WTC11 (cell line): ENCODE data around the gene SLIRP. TPM values are rescaled to one million over a fixed set of nuclear protein-coding genes. Genes with fewer than 3 reads are reported as not detected.
A peak's percentile ranks its signal among the peaks of the same experiment; 100 is the strongest.

ENCODE experiments used
- ATAC-seq: fragments of 200-7000 bp; cut with Tn5 transposase; 2 replicates; pipeline ENCODE4 v1.10.0; 2021; ENCODE audit warnings: mild to moderate bottlenecking, moderate library complexity
- CTCF ChIA-PET: fragments of 300-600 bp; sonication (Branson Sonifier 250); formaldehyde crosslinking; loops from one replicate; lab custom pipeline; 2021; ENCODE audit warnings: antibody characterized with exemption; lab: Charles Lee
- POLR2A ChIA-PET: fragments of 350-600 bp; sonication (Branson Sonifier 250); formaldehyde crosslinking; loops from one replicate; lab custom pipeline; 2021; ENCODE audit warnings: antibody characterized with exemption; lab: Charles Lee
- DNase-seq: peaks from one replicate; pipeline ENCODE4 v3.0.0; 2021; ENCODE audit warnings: low spot score
- H3K27ac Mint-ChIP-seq: 2 replicates; pipeline ENCODE4 v1.8.0; 2021; ENCODE audit warnings: mixed read lengths
- H3K27me3 Mint-ChIP-seq: 2 replicates; pipeline ENCODE4 v1.8.0; 2021; ENCODE audit warnings: low read depth, mild to moderate bottlenecking, moderate library complexity, mixed read lengths
- H3K36me3 Mint-ChIP-seq: 2 replicates; pipeline ENCODE4 v1.8.0; 2021; ENCODE audit warnings: mixed read lengths
- H3K4me1 Mint-ChIP-seq: 2 replicates; pipeline ENCODE4 v1.8.0; 2022; ENCODE audit warnings: mixed read lengths
- H3K4me3 Mint-ChIP-seq: 2 replicates; pipeline ENCODE4 v1.8.0; 2021; ENCODE audit warnings: mild to moderate bottlenecking, moderate library complexity, mixed read lengths
- H3K9me3 Mint-ChIP-seq: 2 replicates; pipeline ENCODE4 v1.8.0; 2021; ENCODE audit warnings: mixed read lengths
- AR ChIP-seq: fragments of 250-450 bp; sonication (Bioruptor Pico); IDR thresholded peaks from 2 replicates; pipeline ENCODE4 v1.9.0; 2021; ENCODE audit warnings: mild to moderate bottlenecking
- ATF2 ChIP-seq: sonication (generic); formaldehyde crosslinking; IDR thresholded peaks from 2 replicates; pipeline ENCODE4 v1.8.1; 2022; ENCODE audit warnings: low read depth, missing genetic modification reagents, borderline replicate concordance
- ATF3 ChIP-seq: sonication (generic); formaldehyde crosslinking; conservative IDR thresholded peaks from 2 replicates; pipeline ENCODE4 v1.8.1; 2022; ENCODE audit warnings: mild to moderate bottlenecking, missing genetic modification reagents
- CREM ChIP-seq: sonication (generic); formaldehyde crosslinking; IDR thresholded peaks from 2 replicates; pipeline ENCODE4 v1.8.1; 2022; ENCODE audit warnings: mild to moderate bottlenecking, missing genetic modification reagents, moderate library complexity
- ELF4 ChIP-seq: sonication (generic); formaldehyde crosslinking; IDR thresholded peaks from 2 replicates; pipeline ENCODE4 v1.8.1; 2022; ENCODE audit warnings: low read depth, mild to moderate bottlenecking, moderate library complexity, missing genetic modification reagents
- ERG ChIP-seq: fragments of 250-450 bp; sonication (Bioruptor Pico); IDR thresholded peaks from 2 replicates; pipeline ENCODE4 v1.8.0; 2021; ENCODE audit warnings: mild to moderate bottlenecking
- ETV6 ChIP-seq: sonication (generic); formaldehyde crosslinking; IDR thresholded peaks from 2 replicates; pipeline ENCODE4 v1.8.1; 2022; ENCODE audit warnings: mild to moderate bottlenecking, missing genetic modification reagents
- FOXK1 ChIP-seq: sonication (generic); formaldehyde crosslinking; IDR thresholded peaks from 2 replicates; pipeline ENCODE4 v1.8.0; 2022; ENCODE audit warnings: mild to moderate bottlenecking, moderate library complexity, missing genetic modification reagents
- HMGA2 ChIP-seq: fragments of 250-450 bp; sonication (Bioruptor Pico); IDR thresholded peaks from 2 replicates; pipeline ENCODE4 v1.4.0; 2021; ENCODE audit warnings: mild to moderate bottlenecking, moderate library complexity
- KAT7 ChIP-seq: sonication (generic); formaldehyde crosslinking; IDR thresholded peaks from 2 replicates; pipeline ENCODE4 v1.8.1; 2023; ENCODE audit warnings: missing genetic modification reagents, mild to moderate bottlenecking, borderline replicate concordance
- MAX ChIP-seq: sonication (generic); formaldehyde crosslinking; IDR thresholded peaks from 2 replicates; pipeline ENCODE4 v1.8.0; 2022; ENCODE audit warnings: mild to moderate bottlenecking, missing genetic modification reagents
- MXD4 ChIP-seq: fragments of 250-450 bp; sonication (Bioruptor Pico); IDR thresholded peaks from 2 replicates; pipeline ENCODE4 v1.8.0; 2021; ENCODE audit warnings: mild to moderate bottlenecking, moderate library complexity, borderline replicate concordance
- NR3C1 ChIP-seq: sonication (generic); formaldehyde crosslinking; conservative IDR thresholded peaks from 2 replicates; pipeline ENCODE4 v1.8.1; 2023; ENCODE audit warnings: low read depth, mild to moderate bottlenecking, missing genetic modification reagents
- PREB ChIP-seq: sonication (generic); formaldehyde crosslinking; IDR thresholded peaks from 2 replicates; pipeline ENCODE4 v1.8.1; 2022; ENCODE audit warnings: mild to moderate bottlenecking, missing genetic modification reagents, moderate library complexity, borderline replicate concordance
- PRRX2 ChIP-seq: fragments of 250-450 bp; sonication (Bioruptor Pico); IDR thresholded peaks from 2 replicates; pipeline ENCODE4 v1.8.0; 2021; ENCODE audit warnings: mild to moderate bottlenecking
- RORB ChIP-seq: fragments of 250-450 bp; sonication (Bioruptor Pico); IDR thresholded peaks from 2 replicates; pipeline ENCODE4 v1.9.0; 2021; ENCODE audit warnings: mild to moderate bottlenecking
- SMAD4 ChIP-seq: sonication (generic); formaldehyde crosslinking; IDR thresholded peaks from 2 replicates; pipeline ENCODE4 v1.8.0; 2022; ENCODE audit warnings: mild to moderate bottlenecking, missing genetic modification reagents
- SP1 ChIP-seq: sonication (generic); formaldehyde crosslinking; conservative IDR thresholded peaks from 2 replicates; pipeline ENCODE4 v1.8.1; 2022; ENCODE audit warnings: missing genetic modification reagents
- TEAD1 ChIP-seq: sonication (generic); formaldehyde crosslinking; IDR thresholded peaks from 2 replicates; pipeline ENCODE4 v1.8.0; 2022; ENCODE audit warnings: mild to moderate bottlenecking, missing genetic modification reagents
- TEAD4 ChIP-seq: sonication (generic); formaldehyde crosslinking; IDR thresholded peaks from 2 replicates; pipeline ENCODE4 v1.8.0; 2022; ENCODE audit warnings: mild to moderate bottlenecking, missing genetic modification reagents
- ZNF121 ChIP-seq: sonication (generic); formaldehyde crosslinking; IDR thresholded peaks from 2 replicates; pipeline ENCODE4 v1.8.0; 2023; ENCODE audit warnings: missing genetic modification reagents
- ZNF219 ChIP-seq: sonication (generic); formaldehyde crosslinking; IDR thresholded peaks from 2 replicates; pipeline ENCODE4 v1.8.0; 2023; ENCODE audit warnings: missing genetic modification reagents, mild to moderate bottlenecking, borderline replicate concordance
- ZNF423 ChIP-seq: fragments of 250-450 bp; sonication (Bioruptor Pico); IDR thresholded peaks from 2 replicates; pipeline ENCODE4 v2.1.2; 2022; ENCODE audit warnings: mild to moderate bottlenecking, moderate library complexity
- ZNF425 ChIP-seq: fragments of 250-450 bp; sonication (Bioruptor Pico); conservative IDR thresholded peaks from 2 replicates; pipeline ENCODE4 v1.9.0; 2021; ENCODE audit warnings: mild to moderate bottlenecking
- total RNA-seq: library from RNA; stranded (reverse); gene quantifications from 3 replicates; pipeline ENCODE4 v1.2.3, GENCODE V29; 2021

Gene SLIRP
- total RNA-seq, 1 experiment from 2014 or later = 377 TPM

GRCh38 chr14:77752799-77753516 lies 45.1 kb downstream of the SLIRP start:
- no peak overlapping the region for H3K4me3 Mint-ChIP-seq
- peaks cover 7% of the 10 kb centered on the region for H3K9me3 Mint-ChIP-seq
- H3K27me3 Mint-ChIP-seq = no peaks in the 10 kb centered on the region
- CTCF ChIA-PET = no interaction called here
- no peak overlapping the region for H3K27ac Mint-ChIP-seq
- ATAC-seq = no peak
- TF ChIP-seq ZNF219 (CRISPR knock-in tag) (no peak), MAX (CRISPR knock-in tag) (no peak), ATF3 (CRISPR knock-in tag) (no peak), PREB (CRISPR knock-in tag) (no peak), AR (CRISPR knock-in tag) (no peak), RORB (no peak), ZNF425 (CRISPR knock-in tag) (no peak), MXD4 (CRISPR knock-in tag) (no peak), FOXK1 (CRISPR knock-in tag) (no peak), TEAD4 (no peak), ELF4 (CRISPR knock-in tag) (no peak)
- no peak for DNase-seq
- POLR2A ChIA-PET = no interaction called here
- H3K4me1 Mint-ChIP-seq = no peaks in the 10 kb centered on the region
- H3K36me3 Mint-ChIP-seq = peaks cover 64% of the 10 kb centered on the region

- CTCF ChIA-PET = interaction anchor here (0.6 to 2.1 kb wide), 4 partner anchors 40 to 105 kb away, joined by 3 to 13 read pairs (median 6); partner anchors contain the start of gene ADCK1
- H3K4me3 Mint-ChIP-seq = peak within 1 kb of the TSS; percentile 99
- TF ChIP-seq MXD4 (CRISPR knock-in tag) (no peak), SP1 (CRISPR knock-in tag) (peak; percentile 24; the same call in 1 of the 2 replicates), SMAD4 (no peak), CREM (peak; percentile 24; the same call in 1 of the 2 replicates), ZNF121 (no peak), HMGA2 (CRISPR knock-in tag) (no peak), NR3C1 (no peak), KAT7 (CRISPR knock-in tag) (0 out of 2 replicates have a peak, but pooled peaks have one; percentile 64), TEAD1 (CRISPR knock-in tag) (0 out of 2 replicates have a peak, but pooled peaks have one; percentile 40), ERG (CRISPR knock-in tag) (no peak), TEAD4 (no peak), ATF2 (no peak), ETV6 (CRISPR knock-in tag) (no peak; the same call in 1 of the 2 replicates), PRRX2 (CRISPR knock-in tag) (no peak), ZNF423 (no peak)
Observed at GRCh38 chr14:77760381-77761204, 52.7 kb downstream of the SLIRP start, which contains the start of gene SNW1. Gene SNW1 (minus strand): TSS chr14:77761156. CDS start chr14:77761127, 29 bp downstream.

More at GRCh38 chr14:77760381-77761204, 52.7 kb downstream of the SLIRP start, which contains the start of gene SNW1:
- POLR2A ChIA-PET = interaction anchor here (0.5 to 0.8 kb wide), 4 partner anchors 33 to 80 kb away, joined by 3 to 4 read pairs (median 4); partner anchors contain the start of gene ADCK1
- DNase-seq (peak; percentile 91), ATAC-seq (peak; percentile 81)
- no peaks in the 10 kb centered on the region for H3K27me3 Mint-ChIP-seq
- peak within 1 kb of the TSS; percentile 99 for H3K27ac Mint-ChIP-seq
- H3K4me1 Mint-ChIP-seq = peaks cover 31% of the 10 kb centered on the region
- no peaks in the 10 kb centered on the region for H3K9me3 Mint-ChIP-seq
- peaks cover 17% of the 10 kb centered on the region for H3K36me3 Mint-ChIP-seq
